Memory B cell (primary cell): ENCODE data around the gene PDE6B.
"Not testable (repeated sequence)": the region's sequence is repeated elsewhere in the genome, so short reads cannot be mapped to it uniquely, and the experiment has no call there.

Experiments used
- ATAC-seq: fragments of 150-1000 bp; cut with Tn5 transposase; 2 replicates; pipeline ENCODE4 v1.10.0; 2021; ENCODE audit warnings: low read depth, mild to moderate bottlenecking, moderate library complexity
- DNase-seq, 2 donors: peaks; one replicate each; pipeline ENCODE4 v3.0.0; 2022; ENCODE audit warnings: low spot score in 2 of 2
- H3K27ac Mint-ChIP-seq: one replicate; pipeline ENCODE4 v1.8.0; 2022; ENCODE audit warnings: mild to moderate bottlenecking, moderate library complexity, mixed read lengths
- H3K27me3 Mint-ChIP-seq: one replicate; pipeline ENCODE4 v1.8.0; 2022; ENCODE audit warnings: mixed read lengths
- H3K36me3 Mint-ChIP-seq: one replicate; pipeline ENCODE4 v1.8.0; 2022; ENCODE audit warnings: mild to moderate bottlenecking, mixed read lengths
- H3K4me1 Mint-ChIP-seq: one replicate; pipeline ENCODE4 v1.8.0; 2022; ENCODE audit warnings: mixed read lengths
- H3K4me3 Mint-ChIP-seq: one replicate; pipeline ENCODE4 v1.8.0; 2022; ENCODE audit warnings: mild to moderate bottlenecking, moderate library complexity, mixed read lengths
- H3K9me3 Mint-ChIP-seq: one replicate; pipeline ENCODE4 v1.8.0; 2022; ENCODE audit warnings: mixed read lengths

PDE6B gene

GRCh38 chr4:687048-687970 is 61.9 kb downstream of the PDE6B start:
- Mint-ChIP-seq H3K27ac (no peak overlapping the region), H3K4me1 (peaks cover 10% of the 10 kb centered on the region), H3K9me3 (no peaks in the 10 kb centered on the region), H3K36me3 (no peaks in the 10 kb centered on the region), H3K4me3 (no peak overlapping the region), H3K27me3 (peaks cover 9% of the 10 kb centered on the region)
- DNase-seq = no peak
- ATAC-seq = no peak

DNA sequence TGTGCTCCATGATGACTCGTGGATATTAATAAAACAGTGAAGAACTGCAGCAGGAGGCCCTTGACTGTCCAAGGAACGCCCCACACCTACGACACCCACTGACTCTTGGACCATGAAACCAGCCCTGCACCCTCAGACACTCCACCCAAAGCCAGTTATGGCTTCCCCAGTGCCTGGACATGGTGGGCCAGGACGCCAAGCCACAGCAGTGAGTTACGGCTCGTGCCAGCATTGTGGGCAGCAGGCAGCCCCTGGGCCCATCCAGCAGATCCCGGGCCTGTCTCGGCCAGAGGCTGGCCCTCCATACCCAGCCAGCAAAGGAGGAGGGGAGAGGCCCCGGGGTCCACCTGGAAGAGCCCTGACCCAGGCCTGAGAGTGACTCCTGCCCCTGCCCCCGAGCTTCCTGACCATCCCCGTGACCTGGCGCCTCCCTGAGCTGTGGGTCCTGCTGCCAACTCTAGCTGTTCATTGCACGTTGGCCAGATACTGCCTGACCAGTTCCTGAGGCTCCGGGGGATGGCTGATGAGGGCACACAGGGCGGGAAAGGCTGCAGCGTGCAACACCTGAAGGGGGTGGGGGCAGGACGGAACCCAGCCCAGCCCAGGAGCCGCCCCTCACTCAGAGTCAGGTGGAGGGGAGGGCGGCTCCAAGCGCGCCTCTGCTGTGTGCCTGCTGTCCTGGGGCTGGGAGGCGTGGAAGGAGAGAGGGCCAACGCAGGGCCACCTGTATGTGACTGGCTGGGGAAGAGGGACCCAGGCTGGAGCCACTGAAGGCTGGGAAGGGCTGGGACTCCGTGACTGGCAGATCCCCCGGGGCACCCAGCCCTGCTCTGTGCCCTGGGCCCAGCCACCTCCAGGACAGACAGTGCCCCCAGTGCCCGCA is 62.8 kb downstream of the PDE6B start:
- Mint-ChIP-seq H3K9me3 (no peaks in the 10 kb centered on the region), H3K4me1 (peaks cover 5% of the 10 kb centered on the region), H3K36me3 (no peaks in the 10 kb centered on the region), H3K27me3 (peaks cover 9% of the 10 kb centered on the region), H3K4me3 (peak overlapping the region; percentile 29), H3K27ac (no peak overlapping the region)
- DNase-seq (no peak), ATAC-seq (peak; percentile 6)

DNA sequence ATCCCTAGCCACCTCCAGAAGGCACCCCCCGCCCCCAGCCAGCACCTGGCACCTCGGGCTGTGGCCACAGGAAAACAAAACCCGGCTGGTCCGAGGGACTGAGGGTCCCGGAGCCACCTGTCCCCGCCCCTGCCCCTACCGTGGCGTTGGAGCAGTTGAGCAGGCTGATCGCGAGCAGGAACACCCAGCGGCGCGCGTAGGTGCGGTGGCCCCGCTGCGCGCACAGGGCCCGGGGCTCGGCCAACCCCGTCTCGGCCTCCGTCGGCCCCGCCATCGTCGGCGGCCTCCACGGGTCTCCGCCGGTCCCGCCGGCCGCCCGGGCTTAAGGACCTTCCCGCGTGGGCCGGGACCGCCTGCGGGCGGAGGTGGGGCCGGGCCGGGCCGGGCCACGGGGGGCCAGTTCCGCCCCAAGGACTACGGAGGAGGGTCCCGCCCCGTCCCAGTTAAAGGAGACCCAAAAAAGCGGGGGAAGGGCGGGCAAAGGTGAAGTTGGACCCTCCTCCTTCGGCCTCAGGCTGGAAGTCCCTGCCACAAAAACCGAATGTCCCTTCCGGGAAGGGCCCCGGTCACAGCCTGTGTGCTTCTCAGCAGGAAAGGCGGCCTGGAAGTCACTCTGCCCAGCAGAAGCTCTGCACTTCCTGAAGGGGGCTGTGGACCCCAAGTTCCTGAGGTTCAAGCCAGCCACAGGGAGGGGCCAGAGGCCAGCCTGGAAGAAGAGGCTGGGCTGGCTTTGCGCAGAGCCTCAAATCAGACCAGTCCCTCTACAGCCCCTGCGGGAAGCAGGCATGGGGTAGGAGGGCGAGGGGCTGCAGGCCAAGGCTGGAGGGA is 63.7 kb downstream of the PDE6B start, which contains the start of gene SLC49A3:
TSS of gene SLC49A3 (minus strand) at position 298 of the 828 bp plus-strand sequence. CDS start at position 274, 24 bp downstream.
- Mint-ChIP-seq H3K27me3 (peaks cover 9% of the 10 kb centered on the region), H3K4me3 (peak within 1 kb of the TSS; percentile 29), H3K27ac (no peak within 1 kb of the TSS), H3K4me1 (peaks cover 2% of the 10 kb centered on the region), H3K36me3 (no peaks in the 10 kb centered on the region), H3K9me3 (no peaks in the 10 kb centered on the region)
- peak; percentile 47 for ATAC-seq
- no peak for DNase-seq

- Mint-ChIP-seq H3K36me3 (no peaks in the 10 kb centered on the region), H3K9me3 (no peaks in the 10 kb centered on the region), H3K4me1 (peaks cover 2% of the 10 kb centered on the region), H3K4me3 (no peak overlapping the region), H3K27ac (no peak overlapping the region), H3K27me3 (peaks cover 9% of the 10 kb centered on the region)
- DNase-seq (no peak), ATAC-seq (no peak)
Measured at GRCh38 chr4:689723-690122, 64.3 kb downstream of the PDE6B start.

DNA sequence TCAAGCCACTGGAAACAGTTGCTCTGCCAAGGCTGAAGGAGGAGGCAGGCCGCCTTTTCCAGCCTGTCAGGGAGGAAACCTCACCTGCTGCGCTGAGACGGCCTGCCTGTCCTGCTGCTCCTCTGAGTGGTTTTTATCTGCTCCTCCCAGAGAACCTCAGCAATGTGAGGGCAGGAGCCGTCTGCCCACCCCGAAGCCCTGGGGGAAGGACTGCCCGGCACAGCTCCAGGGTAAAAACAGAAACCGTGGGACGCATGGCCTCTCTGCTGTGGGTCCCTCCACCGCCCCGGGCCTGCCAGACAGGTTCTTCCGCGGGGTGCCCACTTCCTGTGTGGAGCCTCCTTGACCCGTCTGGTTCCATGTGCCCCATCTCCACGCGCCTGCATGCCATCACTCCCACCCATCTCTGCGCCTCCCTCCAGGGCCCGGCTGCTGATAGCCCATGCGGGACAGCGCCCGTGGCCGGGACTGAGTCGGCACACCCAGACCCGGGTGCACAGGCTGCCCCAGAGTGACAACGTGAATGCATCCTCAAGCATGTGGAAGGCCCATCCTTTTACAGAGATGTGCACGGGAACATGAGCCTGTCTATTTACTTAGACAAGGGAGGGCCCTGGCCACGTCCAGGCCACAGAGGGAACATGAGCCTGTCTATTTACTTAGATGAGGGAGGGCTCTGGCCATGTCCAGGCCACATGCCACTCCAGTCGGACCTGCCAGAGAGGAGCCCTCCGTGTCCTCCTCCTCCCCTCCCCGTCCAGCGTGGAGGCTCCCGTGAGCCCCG is 67.6 kb downstream of the PDE6B start:
- ATAC-seq (no peak), DNase-seq (no peak)
- Mint-ChIP-seq H3K4me3 (no peak overlapping the region), H3K4me1 (no peaks in the 10 kb centered on the region), H3K27me3 (peaks cover 3% of the 10 kb centered on the region), H3K27ac (no peak overlapping the region), H3K36me3 (peaks cover 1% of the 10 kb centered on the region), H3K9me3 (peaks cover 1% of the 10 kb centered on the region)

GRCh38 chr4:694341-694940 is 69.1 kb downstream of the PDE6B start:
- not testable (repeated sequence) for ATAC-seq, H3K9me3 Mint-ChIP-seq, DNase-seq, H3K4me1 Mint-ChIP-seq, H3K36me3 Mint-ChIP-seq, H3K27ac Mint-ChIP-seq, H3K27me3 Mint-ChIP-seq, H3K4me3 Mint-ChIP-seq

GRCh38 chr4:699816-700580 is 74.6 kb downstream of the PDE6B start:
- ATAC-seq (no peak), DNase-seq (no peak)
- peaks cover 1% of the 10 kb centered on the region for H3K9me3 Mint-ChIP-seq
- H3K27me3 Mint-ChIP-seq = no peaks in the 10 kb centered on the region
- no peak overlapping the region for H3K4me3 Mint-ChIP-seq
- peaks cover 15% of the 10 kb centered on the region for H3K4me1 Mint-ChIP-seq
- peaks cover 4% of the 10 kb centered on the region for H3K36me3 Mint-ChIP-seq
- peak overlapping the region; percentile 89 for H3K27ac Mint-ChIP-seq

DNA sequence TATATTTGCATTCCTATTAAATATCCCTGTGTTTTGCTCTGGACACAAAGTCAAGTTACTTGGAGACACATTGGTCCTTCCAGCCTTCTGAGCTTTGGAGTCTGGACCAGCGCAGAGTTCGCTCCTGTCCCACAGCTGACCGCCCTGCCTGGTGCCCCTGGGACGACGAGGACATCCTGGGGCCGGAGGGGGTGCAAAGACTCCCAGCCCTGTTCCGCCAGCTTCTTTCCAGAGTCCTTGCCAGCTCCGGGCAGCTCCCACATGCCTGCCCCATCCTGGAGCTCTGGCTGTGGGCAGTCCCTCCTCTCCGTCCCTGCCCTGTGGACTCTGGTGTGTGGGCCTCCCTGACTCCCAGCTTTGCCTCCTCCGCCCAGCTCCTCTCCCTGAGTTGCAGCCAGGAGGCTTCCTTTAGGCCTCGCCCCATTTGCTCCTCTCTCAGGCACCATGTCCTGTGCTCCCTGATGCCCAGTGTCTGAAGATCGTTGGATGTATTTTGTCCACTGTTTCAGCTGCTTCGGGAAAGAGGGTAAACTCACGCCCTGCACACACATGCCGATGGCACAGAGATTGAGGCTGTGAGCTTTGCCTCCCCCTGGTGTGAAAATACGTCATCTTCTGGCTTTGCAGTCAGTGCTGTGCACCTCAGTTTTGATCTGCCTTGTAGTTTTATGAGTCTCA is 75.4 kb downstream of the PDE6B start:
- DNase-seq (no peak), ATAC-seq (no peak)
- H3K27me3 Mint-ChIP-seq = no peaks in the 10 kb centered on the region
- peak overlapping the region; percentile 68 for H3K27ac Mint-ChIP-seq
- H3K4me1 Mint-ChIP-seq = peaks cover 21% of the 10 kb centered on the region
- peak overlapping the region; percentile 24 for H3K4me3 Mint-ChIP-seq
- peaks cover 1% of the 10 kb centered on the region for H3K9me3 Mint-ChIP-seq
- H3K36me3 Mint-ChIP-seq = peaks cover 4% of the 10 kb centered on the region

DNA sequence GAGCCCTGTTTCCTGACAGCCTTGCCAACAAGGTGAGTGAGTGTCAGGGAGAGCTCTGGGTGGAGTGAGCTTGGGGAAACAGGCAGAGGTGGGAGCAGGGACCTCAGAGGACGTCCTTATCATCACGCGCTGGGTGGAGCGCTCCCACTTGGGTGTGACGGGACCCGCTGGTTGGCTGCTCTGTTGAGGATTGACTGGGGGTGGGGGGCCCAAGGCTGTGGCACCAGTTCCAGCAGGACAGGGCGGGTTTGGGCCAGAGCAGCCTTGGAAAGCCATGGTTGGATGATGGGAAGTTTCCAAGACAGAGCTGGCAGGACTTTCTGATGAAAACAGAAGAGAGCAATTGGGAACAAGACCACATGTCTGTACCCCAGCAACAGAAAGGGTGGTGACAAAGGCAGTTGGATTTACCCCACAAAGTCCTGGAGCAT is 77.3 kb downstream of the PDE6B start:
- ATAC-seq = no peak
- H3K9me3 Mint-ChIP-seq = no peaks in the 10 kb centered on the region
- no peak overlapping the region for H3K4me3 Mint-ChIP-seq
- peaks cover 2% of the 10 kb centered on the region for H3K36me3 Mint-ChIP-seq
- no peak for DNase-seq
- no peaks in the 10 kb centered on the region for H3K27me3 Mint-ChIP-seq
- H3K27ac Mint-ChIP-seq = no peak overlapping the region
- peaks cover 23% of the 10 kb centered on the region for H3K4me1 Mint-ChIP-seq

- no peaks in the 10 kb centered on the region for H3K9me3 Mint-ChIP-seq
- ATAC-seq = no peak
Measured at GRCh38 chr4:703336-704197, 78.2 kb downstream of the PDE6B start.

More at GRCh38 chr4:703336-704197, 78.2 kb downstream of the PDE6B start:
- peaks cover 23% of the 10 kb centered on the region for H3K4me1 Mint-ChIP-seq
- DNase-seq = no peak
- H3K27ac Mint-ChIP-seq = no peak overlapping the region
- peaks cover 2% of the 10 kb centered on the region for H3K36me3 Mint-ChIP-seq
- no peak overlapping the region for H3K4me3 Mint-ChIP-seq
- H3K27me3 Mint-ChIP-seq = no peaks in the 10 kb centered on the region
